GM19438 (cell line): ENCODE results near the gene PDZD2.

Experiments
- ATAC-seq: cut with Tn5 transposase; IDR thresholded peaks from one replicate; pipeline ENCODE4 v1.9.1; 2021; ENCODE audit warnings: low read depth; ENCODE audit not compliant: unreplicated experiment

Gene PDZD2

DNA sequence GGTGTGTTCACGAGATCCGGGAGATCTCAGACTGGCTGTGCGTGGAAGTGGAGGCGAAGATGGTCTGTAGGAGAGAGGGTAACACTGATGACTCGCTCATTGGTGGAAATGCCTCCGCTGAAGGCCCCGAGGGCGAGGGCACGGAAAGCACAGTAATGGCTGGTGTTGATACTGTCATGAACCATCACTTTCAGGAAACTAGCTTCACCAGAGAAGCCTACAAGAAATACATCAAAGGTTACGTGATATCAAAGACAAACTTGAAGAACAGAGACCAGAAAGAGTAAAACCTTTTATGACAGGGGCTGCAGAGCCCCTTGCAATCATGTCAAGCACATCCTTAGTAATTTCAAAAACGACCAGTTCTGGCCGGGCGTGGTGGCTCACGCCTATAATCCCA is 269.5 kb downstream of the PDZD2 start:
- ATAC-seq, result no peak

DNA sequence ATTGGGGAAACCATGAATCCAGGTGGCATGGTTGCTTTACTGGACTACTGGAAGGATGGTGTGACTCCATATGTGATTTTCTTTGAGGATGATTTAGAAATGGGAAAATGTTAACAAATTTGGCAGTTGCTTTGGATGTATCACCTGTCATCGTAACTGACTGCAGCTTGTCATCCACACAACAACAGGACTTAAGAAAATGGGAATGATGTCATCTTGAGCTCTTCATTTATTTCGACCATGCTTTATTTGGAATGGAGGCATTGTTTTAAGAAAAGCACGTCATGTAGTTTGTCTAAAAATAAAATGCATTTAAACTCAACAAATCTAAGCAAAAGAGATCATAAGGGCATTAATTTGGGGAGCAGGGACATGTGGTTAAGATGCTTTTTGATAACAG is 270.1 kb downstream of the PDZD2 start:
- ATAC-seq, result no peak

DNA sequence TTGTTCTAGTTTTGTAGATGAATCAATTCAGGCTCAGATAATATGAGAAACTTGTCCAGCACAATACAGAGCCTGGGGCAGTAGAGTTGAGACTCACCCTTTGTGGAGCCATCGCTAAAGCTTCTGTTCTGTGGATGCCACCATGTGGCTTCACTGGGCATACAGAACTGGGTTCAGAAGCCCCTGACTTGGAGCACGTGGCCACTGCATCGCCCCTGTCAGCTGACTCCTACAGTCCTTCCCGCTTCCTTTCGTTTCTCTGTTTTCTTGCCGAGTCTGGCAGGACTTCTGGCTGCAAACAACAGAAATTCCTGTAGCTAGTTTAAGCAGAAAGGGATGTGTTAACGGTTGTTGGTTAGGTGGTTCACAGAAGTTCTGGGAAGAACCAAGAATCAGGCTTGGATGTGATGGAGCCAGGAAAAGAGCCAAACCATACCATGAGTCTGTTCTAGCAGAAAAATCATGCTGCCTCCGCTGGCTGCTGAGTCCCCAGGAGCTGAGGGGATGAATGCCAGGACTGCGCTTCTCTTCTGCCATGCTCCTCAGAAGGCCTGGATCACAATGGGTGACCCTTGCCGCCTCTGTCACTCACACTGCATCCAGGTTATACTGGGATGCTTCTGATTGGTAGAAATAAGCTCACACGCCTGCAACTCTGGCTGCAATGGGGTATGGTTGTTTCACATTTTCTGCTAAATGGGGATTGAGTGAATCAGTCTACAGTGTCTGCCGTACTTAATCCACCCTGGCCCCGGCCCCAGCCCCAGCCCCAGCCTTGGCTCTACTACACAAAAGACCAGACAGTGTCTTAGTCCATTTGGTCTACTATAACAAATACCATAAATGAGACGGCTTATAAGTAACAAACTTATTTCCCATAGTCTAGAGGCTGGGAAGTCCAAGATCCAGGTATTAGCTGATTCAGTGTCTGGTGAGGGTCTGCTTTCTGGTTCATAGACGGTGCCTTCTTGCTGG is 272.6 kb downstream of the PDZD2 start:
- no peak for ATAC-seq

DNA sequence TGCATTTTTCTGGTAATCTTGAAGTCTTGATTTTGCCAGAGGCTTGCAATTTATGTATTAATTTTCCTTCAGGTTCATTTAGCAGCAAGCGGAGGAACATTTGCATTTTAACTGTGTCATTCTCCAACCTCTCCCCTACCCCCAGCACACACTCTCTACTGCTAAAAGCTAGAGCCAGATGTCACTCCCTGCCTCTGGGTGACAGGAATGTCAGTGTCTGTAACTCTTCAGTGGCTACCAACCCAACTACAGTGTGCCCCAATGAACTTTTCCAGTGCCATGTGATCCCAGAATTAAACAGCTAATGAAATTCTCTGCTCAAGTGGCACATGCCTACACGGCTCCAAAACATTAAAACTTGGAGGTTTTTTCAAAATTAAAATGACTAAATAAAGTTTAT is 274.9 kb downstream of the PDZD2 start:
- ATAC-seq, result no peak

DNA sequence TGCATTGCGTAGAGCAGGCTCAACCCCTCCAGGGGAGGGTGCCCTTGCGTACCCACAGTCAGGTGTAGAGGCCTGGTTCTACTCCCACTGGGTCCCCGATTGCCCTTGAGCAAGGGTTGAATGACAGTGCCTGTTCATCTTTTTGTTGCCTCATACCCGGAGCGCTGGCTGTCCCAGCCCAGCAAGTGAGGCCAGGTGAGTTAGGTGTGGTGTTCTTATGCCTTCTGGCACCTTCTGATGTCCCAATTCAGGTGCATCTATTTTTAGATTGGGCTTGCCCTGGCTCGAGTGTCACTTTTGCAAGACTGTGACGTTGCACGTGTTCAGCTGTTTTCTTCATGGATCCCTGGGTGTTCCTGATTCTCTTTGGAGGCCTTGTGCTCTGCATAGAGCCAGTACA is 277.4 kb downstream of the PDZD2 start:
- no peak for ATAC-seq

DNA sequence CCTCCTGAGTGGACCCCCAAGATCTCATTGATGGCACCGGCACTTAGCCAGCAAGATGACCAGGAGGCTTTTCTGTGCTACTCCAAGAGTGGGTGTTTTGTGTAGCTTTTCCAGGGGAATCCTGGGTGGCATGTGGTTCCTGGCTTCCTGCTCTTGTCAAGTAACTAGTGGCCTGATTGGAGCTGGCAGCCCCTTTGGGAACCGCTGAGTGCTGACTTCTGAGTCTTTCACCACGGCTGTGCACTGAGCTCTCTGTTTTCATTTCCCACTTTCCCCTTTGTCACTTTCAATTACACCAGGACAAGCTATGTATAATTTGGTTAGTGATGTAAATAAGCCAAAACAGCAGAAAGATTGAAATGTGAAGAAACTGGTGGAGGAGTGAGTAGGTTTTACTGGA is 279.8 kb downstream of the PDZD2 start:
- ATAC-seq, result no peak

DNA sequence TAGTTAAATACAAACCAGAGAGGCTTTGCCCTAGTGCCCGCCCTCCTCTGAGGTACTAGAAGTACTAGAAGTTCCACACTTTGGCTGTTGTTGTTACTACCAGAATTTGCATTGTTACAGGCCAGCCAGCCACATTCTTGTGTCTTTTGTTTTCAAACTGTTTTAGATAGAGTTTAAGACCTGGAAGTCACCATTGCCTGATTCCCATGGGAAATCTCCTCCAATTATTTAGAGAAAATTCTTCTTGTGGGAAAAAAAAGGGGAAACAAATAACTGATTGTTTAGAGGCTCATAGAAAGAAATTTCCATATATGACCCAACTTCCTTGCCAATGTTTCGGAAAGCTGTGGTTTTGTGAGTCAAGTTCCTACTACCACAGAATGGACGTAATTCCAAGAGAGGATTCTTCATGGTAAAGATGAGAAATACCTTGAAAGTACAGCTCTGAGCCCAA is 282.9 kb downstream of the PDZD2 start:
- no peak for ATAC-seq

DNA sequence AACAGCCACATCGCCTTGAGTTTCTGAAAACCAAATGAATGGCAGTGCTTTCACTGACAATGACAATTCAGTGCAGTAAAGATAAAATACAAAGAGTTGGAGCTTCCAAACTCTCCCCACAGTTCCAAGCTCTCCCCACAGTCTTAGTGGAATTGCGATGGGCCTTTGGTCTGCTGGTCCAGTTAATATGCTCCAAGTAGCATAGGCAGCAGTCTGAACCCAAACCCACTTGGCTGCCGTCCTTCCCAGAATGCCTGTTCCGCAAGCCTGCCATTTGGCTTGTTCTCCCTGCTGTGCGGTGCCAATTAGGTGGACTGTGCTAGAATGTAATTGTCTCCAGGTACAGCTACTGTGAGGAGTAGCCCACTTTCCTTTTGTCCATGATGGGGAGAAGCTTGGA is 285.1 kb downstream of the PDZD2 start:
- ATAC-seq, result no peak

DNA sequence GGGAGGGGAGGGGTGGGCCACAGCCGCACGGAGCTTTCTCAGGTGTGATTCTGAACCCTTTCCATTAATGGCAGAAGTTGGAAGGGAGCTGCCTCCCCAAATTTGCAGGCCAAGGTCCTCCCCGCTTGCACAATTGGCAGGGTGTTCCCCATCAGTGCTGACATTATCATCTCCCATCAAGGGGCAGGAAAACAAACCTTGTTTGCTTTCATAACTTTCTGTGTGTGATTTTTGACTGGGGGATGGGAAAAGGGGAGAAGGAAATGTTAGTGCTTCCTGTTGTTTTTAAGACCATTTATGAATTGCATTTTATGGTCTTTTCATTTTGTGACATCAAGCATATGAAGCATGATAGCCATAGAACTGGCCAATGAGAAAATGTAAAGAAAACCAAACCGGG is 292.9 kb downstream of the PDZD2 start:
- no peak for ATAC-seq

DNA sequence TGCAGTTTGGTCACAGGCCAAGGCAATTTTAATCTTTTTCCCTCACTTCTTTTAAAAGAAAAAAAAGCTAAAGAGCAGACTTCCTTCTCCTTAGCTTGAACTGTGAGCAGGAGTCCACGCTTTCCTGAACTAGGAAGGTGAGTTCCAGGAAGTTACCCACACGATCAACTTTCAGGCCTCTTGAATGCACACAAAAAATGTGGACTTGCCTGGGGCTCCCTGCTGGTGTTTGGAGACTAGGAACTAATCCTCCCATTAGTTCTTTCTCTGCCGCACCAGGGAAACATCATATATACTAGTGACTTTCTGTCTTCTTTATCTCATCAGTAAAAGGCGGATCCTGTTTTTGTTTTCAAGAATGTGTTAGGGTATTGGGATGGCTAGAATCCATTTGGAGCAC is 295.2 kb downstream of the PDZD2 start:
- no peak for ATAC-seq

DNA sequence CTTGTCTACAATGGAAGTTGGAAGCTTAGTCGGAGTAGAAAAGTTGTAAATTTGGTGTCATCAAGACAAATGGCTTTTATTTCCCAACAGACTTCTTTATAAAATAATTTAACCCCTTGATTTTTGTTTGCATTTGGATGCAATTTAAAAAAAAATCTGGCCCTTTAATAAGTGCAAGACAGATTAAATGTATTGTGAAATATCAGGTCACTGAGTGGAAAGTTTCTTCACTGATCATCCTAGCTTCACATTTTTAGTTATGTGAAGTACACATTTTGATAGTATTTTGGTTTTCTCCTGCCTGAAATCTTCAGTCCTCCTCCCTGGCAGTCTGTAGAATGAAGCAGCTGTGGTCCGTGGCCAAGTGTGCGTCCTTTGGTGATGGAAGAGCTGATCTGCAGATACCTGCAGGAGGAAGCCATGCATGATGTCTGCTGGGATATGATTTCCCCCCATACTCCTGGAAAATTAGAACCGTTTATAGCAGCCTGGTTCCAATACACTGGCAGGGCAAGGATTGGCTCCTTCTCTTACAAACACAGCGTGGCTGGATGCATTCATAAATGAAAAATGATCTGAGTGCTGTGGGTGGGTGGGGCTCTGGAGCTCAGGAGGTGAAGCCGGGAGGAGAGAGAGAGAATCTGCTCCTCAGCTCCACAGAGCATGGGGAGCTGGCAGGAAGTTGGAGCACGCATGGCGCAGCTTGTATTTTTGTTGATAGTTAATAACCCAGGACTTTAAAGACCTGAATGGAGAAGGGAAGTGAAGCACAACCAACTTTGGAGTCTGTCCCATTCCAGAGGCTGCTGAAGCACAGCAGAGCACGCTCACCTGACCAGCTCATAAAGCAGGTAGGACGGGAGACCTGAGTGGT is 296.8 kb downstream of the PDZD2 start:
- no peak for ATAC-seq

DNA sequence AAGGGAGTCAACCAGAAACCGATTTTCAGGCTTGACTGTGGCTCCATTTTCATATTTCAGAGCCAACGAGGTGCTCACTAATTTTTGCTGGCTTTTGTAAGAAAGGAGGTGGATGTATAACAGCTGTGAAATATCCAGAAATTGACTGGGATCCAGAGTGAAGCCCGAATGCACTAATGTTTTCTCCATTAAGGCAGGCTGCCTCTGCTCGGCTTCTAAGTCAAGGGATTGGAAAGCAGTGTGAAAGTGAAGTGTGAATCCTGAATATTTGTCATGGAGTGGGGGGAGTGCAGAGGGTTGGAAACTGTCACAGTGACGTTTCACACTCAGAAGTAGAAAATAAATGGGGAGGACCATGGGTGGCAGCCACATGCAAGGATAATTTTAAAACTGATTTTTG is 297.8 kb downstream of the PDZD2 start:
- ATAC-seq, result no peak

DNA sequence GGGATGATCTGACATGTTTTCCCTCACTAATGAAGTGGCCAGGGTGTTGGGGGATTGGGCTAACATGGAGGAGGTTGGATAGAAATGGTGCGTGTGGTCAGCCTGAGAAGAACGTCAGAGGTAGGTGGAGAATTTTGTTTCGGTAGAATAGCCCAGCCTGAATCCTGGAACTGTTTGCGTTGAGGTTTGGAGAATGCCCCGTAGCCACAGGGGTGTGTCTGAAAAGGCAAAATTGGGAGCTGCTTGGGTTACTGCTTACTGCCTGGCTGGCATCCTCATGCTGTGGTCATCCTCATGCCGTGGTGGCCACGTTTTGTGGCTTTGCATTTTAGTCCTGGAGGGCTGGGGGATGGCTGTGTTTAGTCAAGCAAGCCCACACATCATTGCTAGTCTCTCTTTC is 298.3 kb downstream of the PDZD2 start:
- no peak for ATAC-seq

DNA sequence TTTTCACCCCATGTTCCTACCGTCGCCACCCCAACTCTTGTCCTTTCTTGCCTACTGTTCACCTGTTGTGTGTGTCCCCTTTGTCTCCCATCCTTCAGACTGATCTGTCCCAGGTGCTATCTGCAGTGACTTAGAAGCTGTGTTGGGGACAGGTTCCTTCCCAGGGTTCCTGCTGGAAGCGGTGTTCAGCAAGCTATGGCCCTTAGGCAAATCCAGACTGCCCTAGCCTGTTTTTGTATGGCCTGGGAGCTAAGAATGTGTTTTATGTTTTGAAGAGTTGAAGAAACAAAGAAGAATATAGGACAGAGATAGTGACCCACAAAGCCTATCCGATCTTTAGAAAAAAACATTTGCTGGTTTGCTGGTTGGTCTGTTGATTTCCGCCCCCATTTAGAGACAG is 298.8 kb downstream of the PDZD2 start:
- no peak for ATAC-seq

DNA sequence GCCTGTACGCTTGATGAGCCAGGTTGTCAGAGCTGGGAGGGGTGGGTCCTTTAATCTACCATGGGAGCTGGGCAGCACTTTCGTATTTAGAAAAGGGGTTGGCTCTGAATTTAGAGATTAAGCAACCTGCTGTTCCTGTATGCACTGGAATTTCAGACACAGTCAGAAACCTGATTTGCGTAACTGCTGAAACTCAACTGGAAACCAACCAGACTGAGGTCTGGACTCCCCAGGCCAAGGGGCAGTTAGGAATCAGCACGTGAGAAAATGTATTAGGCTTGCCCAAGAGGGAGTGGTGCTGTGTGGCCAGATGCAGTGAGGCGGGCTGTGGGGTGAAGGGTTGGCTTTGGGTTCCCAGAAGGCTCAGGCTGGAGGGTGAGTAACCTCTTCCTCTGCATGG is 300.2 kb downstream of the PDZD2 start:
- no peak for ATAC-seq

DNA sequence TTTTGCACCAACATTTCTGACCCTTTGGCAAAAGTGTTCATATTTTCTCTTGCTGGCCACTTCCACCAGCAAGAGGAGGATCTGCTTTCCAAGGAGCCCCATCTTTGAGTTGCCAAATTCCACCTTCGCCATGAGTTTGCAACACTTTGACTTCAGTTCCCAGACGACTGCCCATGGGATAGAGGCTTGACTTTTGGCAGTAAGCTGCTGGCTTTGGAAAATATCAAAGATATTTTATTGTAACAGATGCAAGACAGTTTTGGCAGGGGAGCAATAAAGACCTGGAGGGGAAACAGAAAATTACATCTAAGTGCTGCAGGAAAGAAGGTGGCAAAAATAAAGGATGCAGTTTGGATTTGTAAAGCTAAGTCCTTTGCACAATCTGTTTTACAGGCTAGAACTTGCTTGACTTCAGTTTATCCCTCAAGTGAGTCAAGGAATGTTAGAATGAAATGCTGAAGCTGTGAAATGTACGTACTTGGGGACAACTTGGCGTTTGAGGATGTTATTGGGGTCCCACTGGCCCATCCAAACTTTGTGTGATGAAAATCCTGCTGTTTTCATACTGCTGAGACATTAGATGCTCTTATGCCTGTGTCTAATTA is 302.3 kb downstream of the PDZD2 start:
- no peak for ATAC-seq

DNA sequence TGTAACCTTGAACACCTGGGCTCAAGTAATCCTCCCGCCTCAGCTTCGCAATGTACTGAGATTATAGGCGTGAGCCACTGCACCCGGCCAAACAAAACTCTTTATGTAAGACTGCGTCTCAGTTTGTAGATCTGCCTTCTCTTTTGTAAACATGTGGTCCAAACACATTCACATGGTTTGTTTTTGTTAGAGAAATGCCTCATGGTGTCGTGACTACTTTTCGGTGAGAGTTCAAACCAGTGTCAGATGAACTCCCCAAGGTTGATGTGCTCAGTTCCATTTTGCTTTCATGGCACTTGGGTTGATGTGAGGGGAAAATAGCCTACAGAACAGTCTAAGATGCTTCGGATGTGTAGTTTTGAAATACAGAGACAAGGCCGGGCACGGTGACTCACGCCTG is 303.6 kb downstream of the PDZD2 start:
- no peak for ATAC-seq

DNA sequence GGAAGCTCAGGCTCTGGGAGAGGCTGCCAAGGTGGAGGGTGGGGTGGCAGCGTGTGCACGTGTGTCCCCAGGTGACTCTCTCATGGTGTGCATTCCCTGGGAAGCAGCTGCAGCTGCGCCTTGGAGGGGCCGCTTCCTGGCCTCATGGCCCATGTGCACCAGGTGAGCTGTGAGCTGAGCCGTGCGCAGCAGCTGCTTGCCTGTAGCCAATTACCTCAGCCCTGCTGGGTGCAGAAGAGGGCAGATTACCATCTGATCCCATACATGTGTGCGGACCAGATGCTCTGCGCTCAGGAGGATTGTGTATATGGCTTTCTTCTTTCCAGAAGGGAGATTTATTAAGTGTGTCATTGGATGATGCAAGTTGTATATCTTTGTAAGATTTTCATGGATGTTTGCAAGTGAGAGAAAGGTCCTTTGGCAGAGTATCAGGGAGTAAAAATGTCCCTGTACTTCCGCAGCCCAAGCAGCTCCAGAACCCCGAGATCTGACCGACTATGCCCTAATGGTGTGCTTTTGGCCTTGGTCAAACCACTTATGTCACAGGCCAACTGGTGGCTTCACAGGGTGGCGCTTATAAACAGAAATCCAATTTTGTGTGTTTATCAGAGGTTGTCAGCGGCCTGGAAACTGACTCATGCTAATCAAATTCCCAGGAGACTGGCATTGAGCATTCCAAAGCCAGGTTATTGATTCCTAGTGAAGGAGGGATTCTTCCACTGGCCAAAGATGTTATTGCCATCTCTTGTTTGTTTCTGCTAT is 305.9 kb downstream of the PDZD2 start:
- ATAC-seq, result no peak

DNA sequence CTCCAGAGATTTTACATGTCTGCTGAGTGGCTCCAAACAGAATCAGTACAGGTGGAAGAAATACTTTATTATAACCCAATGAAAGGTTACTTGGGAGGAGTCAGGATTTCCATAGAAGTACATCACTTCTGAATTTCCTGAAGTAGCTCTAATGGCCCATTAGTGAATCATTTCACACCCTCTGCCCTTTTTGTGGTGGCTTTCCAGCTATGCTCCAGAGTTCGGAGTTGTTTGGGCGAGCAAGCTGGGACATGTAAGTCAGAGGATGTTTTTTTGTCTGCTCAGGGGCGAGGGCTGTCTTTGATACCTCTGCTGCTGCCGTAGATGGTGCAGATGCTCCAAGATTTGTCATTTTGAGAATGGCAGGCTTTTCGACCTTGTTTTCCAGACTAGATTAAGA is 309.1 kb downstream of the PDZD2 start:
- no peak for ATAC-seq

DNA sequence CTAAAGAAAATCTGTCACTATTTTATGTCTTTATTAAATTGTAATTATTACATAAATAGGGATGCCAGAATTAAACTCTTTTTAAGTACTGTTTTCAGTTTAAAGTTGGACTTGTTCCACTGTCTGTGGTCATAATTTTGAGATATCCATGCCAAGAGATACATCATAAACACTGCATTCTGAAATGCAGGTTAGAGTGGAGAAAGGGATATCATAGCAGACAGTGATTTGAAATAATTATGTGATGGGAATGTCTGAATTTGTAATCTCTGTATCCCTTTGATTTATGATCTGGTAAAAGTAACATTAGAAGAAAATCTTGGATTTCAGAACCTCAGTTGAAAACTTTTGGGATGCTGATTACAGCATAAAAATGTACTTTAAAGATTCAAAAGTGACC is 313.1 kb downstream of the PDZD2 start:
- no peak for ATAC-seq
